Measurements from ENCODE around the gene PLGLB1.
"Not testable (repeated sequence)": the region's sequence is repeated elsewhere in the genome, so short reads cannot be mapped to it uniquely, and the experiment has no call there.

Gene PLGLB1

GRCh38 chr2:87021744-87022143 is at the start of gene PLGLB1:
Gene PLGLB1 (minus strand): TSS chr2:87021844. CDS start chr2:87021783, 61 bp downstream.
- not testable (repeated sequence) for DNase-seq

GRCh38 chr2:87064305-87064704 is 42.7 kb upstream of the PLGLB1 start:
- not testable (repeated sequence) for DNase-seq

- not testable (repeated sequence) for DNase-seq
These were observed 41.8 kb upstream of the PLGLB1 start for GRCh38 chr2:87063431-87063830.

- not testable (repeated sequence) for DNase-seq
These were observed 39.9 kb upstream of the PLGLB1 start for GRCh38 chr2:87061519-87061918.

- DNase-seq = not testable (repeated sequence)
These were observed 36.0 kb upstream of the PLGLB1 start for GRCh38 chr2:87057606-87058005.

- DNase-seq = not testable (repeated sequence)
These were observed 35.2 kb upstream of the PLGLB1 start for GRCh38 chr2:87056843-87057242.

GRCh38 chr2:87056435-87056834 is 34.8 kb upstream of the PLGLB1 start:
- not testable (repeated sequence) for DNase-seq

- not testable (repeated sequence) for DNase-seq
These were observed 32.7 kb upstream of the PLGLB1 start for GRCh38 chr2:87054375-87054774.

GRCh38 chr2:87041321-87041978 is 19.8 kb upstream of the PLGLB1 start:
- not testable (repeated sequence) for DNase-seq

GRCh38 chr2:87028607-87029006 is 7.0 kb upstream of the PLGLB1 start:
- DNase-seq = not testable (repeated sequence)

- not testable (repeated sequence) for DNase-seq
These were observed 5.2 kb upstream of the PLGLB1 start for GRCh38 chr2:87026816-87027215.

- not testable (repeated sequence) for DNase-seq
These were observed 4.3 kb upstream of the PLGLB1 start for GRCh38 chr2:87025927-87026326.

GRCh38 chr2:87023988-87024615 is 2.5 kb upstream of the PLGLB1 start:
- DNase-seq = not testable (repeated sequence)

- DNase-seq = not testable (repeated sequence)
These were observed 601 bp downstream of the PLGLB1 start for GRCh38 chr2:87021043-87021442.

GRCh38 chr2:87019053-87019452 is 2.6 kb downstream of the PLGLB1 start:
- not testable (repeated sequence) for DNase-seq

GRCh38 chr2:87014489-87015169 is 7.0 kb downstream of the PLGLB1 start:
- DNase-seq = not testable (repeated sequence)

GRCh38 chr2:87004398-87004797 is 17.2 kb downstream of the PLGLB1 start:
- DNase-seq = not testable (repeated sequence)
